HG03575 (cell line): ENCODE results near the gene PLEKHG5.
"Not testable (repeated sequence)": the region's sequence is repeated elsewhere in the genome, so short reads cannot be mapped to it uniquely, and the experiment has no call there.

ENCODE experiments used
- ATAC-seq: cut with Tn5 transposase; IDR thresholded peaks from one replicate; pipeline ENCODE4 v1.9.1; 2021; ENCODE audit not compliant: unreplicated experiment, insufficient number of reproducible peaks, low FRiP score; ENCODE audit errors: extremely low read depth

Gene PLEKHG5

GRCh38 chr1:6499296-6499695, 7.8 kb upstream of the PLEKHG5 start:
- no peak for ATAC-seq

- no peak for ATAC-seq
These were observed 7.2 kb upstream of the PLEKHG5 start for GRCh38 chr1:6498576-6499111.

- no peak for ATAC-seq
These were observed 6.6 kb upstream of the PLEKHG5 start for GRCh38 chr1:6497867-6498575.

GRCh38 chr1:6497215-6497866, 5.9 kb upstream of the PLEKHG5 start:
- ATAC-seq = no peak

- ATAC-seq = no peak
These were observed 5.4 kb upstream of the PLEKHG5 start for GRCh38 chr1:6496890-6497214.

GRCh38 chr1:6496365-6496721, 4.9 kb upstream of the PLEKHG5 start:
- no peak for ATAC-seq

- no peak for ATAC-seq
These were observed 4.3 kb upstream of the PLEKHG5 start for GRCh38 chr1:6495540-6496364.

GRCh38 chr1:6495041-6495441, 3.6 kb upstream of the PLEKHG5 start:
- ATAC-seq = no peak

- no peak for ATAC-seq
These were observed 3.2 kb upstream of the PLEKHG5 start for GRCh38 chr1:6494627-6495026.

- ATAC-seq = not testable (repeated sequence)
These were observed 2.4 kb upstream of the PLEKHG5 start for GRCh38 chr1:6493834-6494223.

GRCh38 chr1:6491966-6492365, 499 bp upstream of the PLEKHG5 start:
- no peak for ATAC-seq

GRCh38 chr1:6491081-6491449, 402 bp downstream of the PLEKHG5 start:
- no peak for ATAC-seq

GRCh38 chr1:6490181-6491080, 1.0 kb downstream of the PLEKHG5 start:
- ATAC-seq = no peak

GRCh38 chr1:6489799-6490180, 1.7 kb downstream of the PLEKHG5 start:
- no peak for ATAC-seq

GRCh38 chr1:6489383-6489765, 2.1 kb downstream of the PLEKHG5 start:
- no peak for ATAC-seq

GRCh38 chr1:6488602-6489382, 2.7 kb downstream of the PLEKHG5 start:
- ATAC-seq = no peak

- ATAC-seq = no peak
These were observed 3.5 kb downstream of the PLEKHG5 start for GRCh38 chr1:6487804-6488484.

- ATAC-seq = no peak
These were observed 4.9 kb downstream of the PLEKHG5 start for GRCh38 chr1:6486433-6487011.
